Immature natural killer cell (primary cell): Measurements from ENCODE around the gene PRDM16. TPM values are rescaled to one million over a fixed set of nuclear protein-coding genes. Genes with fewer than 3 reads are reported as not detected.

Source experiments
- DNase-seq, 3 donors: peaks; one replicate each; pipeline ENCODE4 v3.0.0; 2022; ENCODE audit warnings: mixed read lengths in 1 of 3
- H3K27ac Mint-ChIP-seq, 6 donors: one replicate each; pipeline ENCODE4 v1.8.0; 2020; ENCODE audit warnings: mixed read lengths in 6 of 6, mild to moderate bottlenecking in 5 of 6, inconsistent platforms in 4 of 6, moderate library complexity in 3 of 6
- H3K27me3 Mint-ChIP-seq, 3 donors: one replicate each; pipeline ENCODE4 v1.8.0; 2020 to 2021; ENCODE audit warnings: low read depth in 3 of 3, mild to moderate bottlenecking in 3 of 3, mixed read lengths in 3 of 3, moderate library complexity in 3 of 3, inconsistent platforms in 1 of 3
- H3K36me3 Mint-ChIP-seq, 3 donors: one replicate each; pipeline ENCODE4 v1.8.0; 2020; ENCODE audit warnings: mixed read lengths in 3 of 3, inconsistent platforms in 2 of 3, mild to moderate bottlenecking in 2 of 3
- H3K4me1 Mint-ChIP-seq, 2 donors: one replicate each; pipeline ENCODE4 v1.8.0; 2020; ENCODE audit warnings: inconsistent platforms in 2 of 2, mild to moderate bottlenecking in 2 of 2, mixed read lengths in 2 of 2, moderate library complexity in 1 of 2
- H3K4me3 Mint-ChIP-seq, 5 donors: one replicate each; pipeline ENCODE4 v1.8.0; 2020; ENCODE audit warnings: mild to moderate bottlenecking in 5 of 5, mixed read lengths in 5 of 5, inconsistent platforms in 3 of 5, moderate library complexity in 3 of 5
- H3K9me3 Mint-ChIP-seq, 6 donors: one replicate each; pipeline ENCODE4 v1.8.0; 2020; ENCODE audit warnings: mild to moderate bottlenecking in 6 of 6, mixed read lengths in 6 of 6, inconsistent platforms in 4 of 6, moderate library complexity in 3 of 6
- polyA plus RNA-seq, 3 donors: library from polyadenylated mRNA; unstranded; fragments of 300-500 nt; fragmentation: Illumina TruSeq; gene quantifications; one replicate each; pipeline ENCODE4 v1.2.3, GENCODE V29; 2021

PRDM16 gene
- polyA plus RNA-seq, 3 donors from 2014 or later = 0.17 to 0.29 (median 0.22) TPM

- DNase-seq = no peak
- Mint-ChIP-seq H3K4me1 (no peaks in the 10 kb centered on the region), H3K9me3 (no peaks in the 10 kb centered on the region), H3K36me3 (no peaks in the 10 kb centered on the region), H3K27ac (no peak overlapping the region), H3K4me3 (no peak overlapping the region), H3K27me3 (peaks cover 0 to 2% (median 2%) of the 10 kb centered on the region in 3 donors)
Measured at GRCh38 chr1:3036447-3037280, 32.3 kb upstream of the PRDM16 start.

DNA sequence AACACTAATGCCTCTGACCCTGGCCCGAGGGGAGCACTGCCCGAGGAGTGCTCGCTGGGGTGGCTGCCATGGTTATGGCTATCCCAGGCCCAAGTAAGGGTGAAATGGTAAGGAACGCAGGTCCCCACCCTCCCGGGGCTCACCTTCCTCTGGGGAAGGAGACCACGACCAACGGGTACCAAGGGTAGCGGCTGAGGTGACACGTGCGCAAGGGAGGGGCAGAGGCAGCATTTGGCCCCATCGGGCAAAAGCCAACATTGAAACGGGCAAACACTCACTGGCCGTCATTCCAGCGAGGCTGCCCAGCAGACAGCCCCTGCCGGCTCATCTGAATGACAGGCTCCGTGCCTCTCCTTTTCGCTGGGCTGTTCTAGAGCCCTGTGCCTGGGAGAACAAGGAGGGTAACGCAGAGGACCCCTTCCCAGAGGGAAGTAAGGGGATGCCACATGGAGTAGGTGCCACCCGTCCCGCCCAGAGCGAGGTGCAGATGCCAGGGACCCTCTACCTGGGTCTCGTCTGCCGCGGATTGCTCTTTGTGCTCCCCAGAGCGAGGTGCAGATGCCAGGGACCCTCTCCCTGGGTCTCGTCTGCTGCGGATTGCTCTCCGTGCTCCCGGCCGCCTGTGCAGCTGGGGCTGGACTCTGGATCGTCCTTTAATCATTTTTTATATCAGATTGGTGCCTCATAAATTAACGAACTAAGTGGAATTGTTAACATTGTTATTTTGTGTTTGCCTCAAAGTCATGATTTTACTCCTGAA is 31.5 kb upstream of the PRDM16 start:
- Mint-ChIP-seq H3K4me1 (no peaks in the 10 kb centered on the region), H3K27me3 (peaks cover 0 to 3% (median 2%) of the 10 kb centered on the region in 3 donors), H3K36me3 (no peaks in the 10 kb centered on the region), H3K9me3 (no peaks in the 10 kb centered on the region), H3K27ac (no peak overlapping the region), H3K4me3 (no peak overlapping the region)
- no peak for DNase-seq

- no peak for DNase-seq
- no peaks in the 10 kb centered on the region for H3K36me3 Mint-ChIP-seq
- no peak overlapping the region for H3K4me3 Mint-ChIP-seq
- H3K27ac Mint-ChIP-seq = no peak overlapping the region
- no peaks in the 10 kb centered on the region for H3K9me3 Mint-ChIP-seq
- no peaks in the 10 kb centered on the region for H3K4me1 Mint-ChIP-seq
- peaks cover 0 to 3% (median 2%) of the 10 kb centered on the region in 3 donors for H3K27me3 Mint-ChIP-seq
Measured at GRCh38 chr1:3038113-3038551, 30.9 kb upstream of the PRDM16 start.

GRCh38 chr1:3038571-3039181 is 30.3 kb upstream of the PRDM16 start:
- peaks cover 0 to 3% (median 2%) of the 10 kb centered on the region in 3 donors for H3K27me3 Mint-ChIP-seq
- H3K27ac Mint-ChIP-seq = no peak overlapping the region
- no peaks in the 10 kb centered on the region for H3K4me1 Mint-ChIP-seq
- no peak for DNase-seq
- H3K4me3 Mint-ChIP-seq = no peak overlapping the region
- no peaks in the 10 kb centered on the region for H3K36me3 Mint-ChIP-seq
- H3K9me3 Mint-ChIP-seq = no peaks in the 10 kb centered on the region

- Mint-ChIP-seq H3K9me3 (no peaks in the 10 kb centered on the region), H3K4me1 (no peaks in the 10 kb centered on the region), H3K27me3 (peaks cover 0 to 5% (median 2%) of the 10 kb centered on the region in 3 donors), H3K27ac (no peak overlapping the region), H3K4me3 (no peak overlapping the region), H3K36me3 (no peaks in the 10 kb centered on the region)
- DNase-seq = no peak
Measured at GRCh38 chr1:3040004-3040403, 29.0 kb upstream of the PRDM16 start.

GRCh38 chr1:3042481-3042880 is 26.5 kb upstream of the PRDM16 start:
- Mint-ChIP-seq H3K9me3 (no peaks in the 10 kb centered on the region), H3K4me1 (no peaks in the 10 kb centered on the region), H3K27ac (no peak overlapping the region), H3K27me3 (peaks cover 0 to 5% (median 4%) of the 10 kb centered on the region in 3 donors), H3K36me3 (no peaks in the 10 kb centered on the region), H3K4me3 (no peak overlapping the region)
- no peak for DNase-seq

- H3K27ac Mint-ChIP-seq = no peak overlapping the region
- peaks cover 2 to 9% (median 5%) of the 10 kb centered on the region in 3 donors for H3K27me3 Mint-ChIP-seq
- no peak for DNase-seq
- no peak overlapping the region for H3K4me3 Mint-ChIP-seq
- H3K4me1 Mint-ChIP-seq = no peaks in the 10 kb centered on the region
- peaks cover 0 to 5% (median 0%) of the 10 kb centered on the region in 6 donors for H3K9me3 Mint-ChIP-seq
- no peaks in the 10 kb centered on the region for H3K36me3 Mint-ChIP-seq
Measured at GRCh38 chr1:3049164-3049563, 19.8 kb upstream of the PRDM16 start.

- H3K36me3 Mint-ChIP-seq = no peaks in the 10 kb centered on the region
- DNase-seq = no peak
- H3K27me3 Mint-ChIP-seq = peaks cover 2 to 9% (median 3%) of the 10 kb centered on the region in 3 donors
- peaks cover 0 to 5% (median 0%) of the 10 kb centered on the region in 6 donors for H3K9me3 Mint-ChIP-seq
- no peak overlapping the region for H3K27ac Mint-ChIP-seq
- no peak overlapping the region for H3K4me3 Mint-ChIP-seq
- no peaks in the 10 kb centered on the region for H3K4me1 Mint-ChIP-seq
Measured at GRCh38 chr1:3049905-3050304, 19.1 kb upstream of the PRDM16 start.

DNA sequence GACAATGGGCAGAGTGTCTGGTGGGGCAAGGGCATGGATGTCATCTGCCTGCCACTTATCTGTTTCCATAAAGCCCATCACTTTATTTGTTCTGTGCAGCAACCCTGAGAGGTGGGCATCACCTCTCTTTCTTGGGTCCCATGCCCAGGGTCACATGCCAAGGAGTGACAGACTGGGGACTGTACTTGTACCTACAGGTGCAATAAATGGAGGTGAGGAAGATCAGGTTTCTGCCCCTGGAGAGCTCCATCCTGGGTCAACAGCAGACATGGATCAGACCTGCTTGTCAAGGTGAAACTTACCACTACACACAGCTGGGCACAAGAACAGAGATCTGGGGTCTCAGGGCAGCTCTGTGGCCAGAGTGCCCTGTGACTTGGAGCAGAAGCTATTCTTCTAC is 18.4 kb upstream of the PRDM16 start:
- Mint-ChIP-seq H3K27me3 (peaks cover 2 to 9% (median 3%) of the 10 kb centered on the region in 3 donors), H3K4me1 (no peaks in the 10 kb centered on the region), H3K36me3 (no peaks in the 10 kb centered on the region), H3K4me3 (no peak overlapping the region), H3K9me3 (peaks cover 0 to 5% (median 0%) of the 10 kb centered on the region in 6 donors), H3K27ac (no peak overlapping the region)
- DNase-seq = no peak

DNA sequence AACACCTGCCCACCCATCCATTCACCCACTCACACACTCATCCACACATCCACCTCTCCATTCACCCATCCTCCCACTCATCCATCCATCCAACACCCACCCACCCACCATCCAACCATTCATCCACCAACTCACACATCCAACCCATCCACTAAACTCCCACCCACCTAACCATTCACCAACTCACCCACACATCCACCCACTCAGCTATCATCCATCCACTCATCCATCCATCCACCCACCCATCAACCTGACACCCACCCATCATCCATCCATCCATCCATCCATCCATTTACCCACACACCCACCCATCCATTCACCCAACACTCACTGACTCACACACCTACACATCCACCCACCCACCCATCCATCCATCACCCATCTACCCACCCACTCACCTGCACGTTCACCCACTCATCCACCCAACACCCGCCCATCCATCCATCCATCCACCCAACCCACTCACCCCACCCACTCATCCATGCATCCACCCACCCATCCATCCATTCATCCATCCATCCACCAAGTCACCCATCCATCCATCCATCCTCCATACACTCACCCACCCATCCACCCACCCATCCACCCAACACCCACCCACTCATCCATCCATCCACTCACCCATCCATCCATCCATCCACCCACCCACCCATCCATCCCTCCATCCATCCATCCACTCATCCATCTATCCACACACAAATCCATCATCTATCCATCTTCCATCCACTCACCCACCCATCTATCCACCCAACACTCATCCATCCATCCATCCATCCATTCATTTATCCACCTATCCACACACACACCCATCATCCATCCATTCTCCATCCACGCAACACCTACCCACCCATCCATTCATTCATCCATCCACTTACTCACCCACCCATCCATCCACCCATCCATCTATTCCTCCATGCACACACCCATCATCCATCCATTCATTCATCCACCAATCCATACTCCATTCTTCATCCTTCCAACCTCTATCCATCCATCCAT is 17.4 kb upstream of the PRDM16 start:
- no peak overlapping the region for H3K27ac Mint-ChIP-seq
- no peaks in the 10 kb centered on the region for H3K4me1 Mint-ChIP-seq
- no peaks in the 10 kb centered on the region for H3K36me3 Mint-ChIP-seq
- H3K4me3 Mint-ChIP-seq = no peak overlapping the region
- DNase-seq = no peak
- peaks cover 0 to 5% (median 0%) of the 10 kb centered on the region in 6 donors for H3K9me3 Mint-ChIP-seq
- H3K27me3 Mint-ChIP-seq = peaks cover 2 to 5% (median 3%) of the 10 kb centered on the region in 3 donors

DNA sequence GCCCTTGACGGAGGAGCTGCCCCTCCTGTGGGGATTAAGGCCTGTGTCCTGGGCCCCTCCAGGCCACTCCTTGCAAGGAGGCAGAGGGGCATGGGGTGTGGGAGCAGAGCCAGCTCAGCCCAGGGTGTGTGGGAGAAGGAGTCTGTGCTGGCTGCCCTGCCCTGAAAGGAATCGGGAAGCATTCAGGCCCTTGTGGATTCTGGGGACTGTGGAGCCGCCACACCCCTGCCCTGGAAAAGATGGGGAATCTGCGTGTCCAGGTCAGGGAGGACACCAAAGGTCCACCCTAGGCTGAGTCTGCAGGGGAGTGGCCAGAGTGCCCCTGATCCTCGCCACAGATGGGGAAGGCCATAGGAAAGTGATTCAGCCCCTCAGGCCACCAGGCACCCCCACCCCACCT is 16.5 kb upstream of the PRDM16 start:
- Mint-ChIP-seq H3K4me3 (no peak overlapping the region), H3K4me1 (no peaks in the 10 kb centered on the region), H3K27ac (no peak overlapping the region), H3K9me3 (peaks cover 0 to 5% (median 0%) of the 10 kb centered on the region in 6 donors), H3K27me3 (peaks cover 2 to 7% (median 3%) of the 10 kb centered on the region in 3 donors), H3K36me3 (no peaks in the 10 kb centered on the region)
- DNase-seq = no peak

DNA sequence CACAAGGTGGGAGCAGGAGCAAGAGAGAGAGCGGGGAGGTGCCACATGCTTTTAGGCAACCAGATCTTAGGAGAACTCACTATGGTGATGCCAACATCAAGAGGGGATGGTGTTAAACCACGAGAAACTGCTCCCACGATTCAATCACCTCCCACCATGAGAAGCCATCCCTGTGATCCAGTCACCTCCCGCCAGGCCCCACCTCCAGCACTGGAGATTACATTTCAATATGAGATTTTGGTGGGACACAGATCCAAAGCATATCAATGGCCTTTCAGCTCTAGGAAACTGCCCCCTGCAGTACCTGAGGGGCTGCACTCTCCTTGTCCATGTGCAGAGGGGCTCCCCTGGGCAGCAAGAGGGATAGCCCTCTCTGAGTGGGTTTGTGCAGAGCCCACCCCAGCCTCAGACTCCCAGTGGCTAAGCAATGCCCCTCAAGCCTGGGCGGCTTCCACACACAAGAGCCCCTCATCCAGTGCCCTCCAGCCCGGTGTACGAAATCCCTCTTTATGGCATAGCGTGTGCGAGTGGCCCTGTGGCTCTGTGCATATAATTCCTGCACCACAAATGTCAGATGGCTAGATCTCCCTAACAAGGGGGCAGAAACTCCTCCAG is 15.5 kb upstream of the PRDM16 start:
- no peak for DNase-seq
- no peak overlapping the region for H3K27ac Mint-ChIP-seq
- H3K4me1 Mint-ChIP-seq = no peaks in the 10 kb centered on the region
- no peak overlapping the region for H3K4me3 Mint-ChIP-seq
- peaks cover 2 to 7% (median 3%) of the 10 kb centered on the region in 3 donors for H3K27me3 Mint-ChIP-seq
- peaks cover 0 to 5% (median 0%) of the 10 kb centered on the region in 6 donors for H3K9me3 Mint-ChIP-seq
- H3K36me3 Mint-ChIP-seq = no peaks in the 10 kb centered on the region
